ENCODE results near the gene EPG5. TPM values are rescaled to one million over a fixed set of nuclear protein-coding genes. Genes with fewer than 3 reads are reported as not detected.

EPG5 gene
- polyA plus RNA-seq, 1 of the 3 experiments (the other 2 are of a cell fraction) = 13.6 TPM

GRCh38 chr18:45830917-45831316 lies 136.2 kb downstream of the EPG5 start:
- Histone ChIP-seq H3K79me2 (ENCODE audit: insufficient read depth) (no peaks in the 10 kb centered on the region), H3F3A (replicated peaks; ENCODE audit: insufficient read depth) (no peaks in the 10 kb centered on the region), H3K9me2 (no peaks in the 10 kb centered on the region), H4K20me1 (ENCODE audit: insufficient read depth) (no peaks in the 10 kb centered on the region), H2AFZ (ENCODE audit: low read depth) (no peak overlapping the region), H3K4me2 (no peak overlapping the region), H3K9me3 (no peaks in the 10 kb centered on the region), H3K4me1 (ENCODE audit: control insufficient read depth in 1 of 2, insufficient read depth in 2 of 2, low read depth in 1 of 2, low read length in 1 of 2) (peaks cover 0 to 17% of the 10 kb centered on the region in 2 experiments; a peak in 2 of 4 replicates), H3K4me3 (ENCODE audit: low read depth in 2 of 2, low read length in 1 of 2) (no peak overlapping the region), H3K27me3 (ENCODE audit: insufficient read depth) (no peaks in the 10 kb centered on the region), H3K9ac (no peak overlapping the region), H3K27ac (ENCODE audit: low read depth in 2 of 2, low read length in 1 of 2) (no peak overlapping the region), H3K36me3 (replicated peaks in 1 of 2; ENCODE audit: control insufficient read depth in 1 of 2, insufficient read depth in 2 of 2, low read length in 1 of 2) (no peaks in the 10 kb centered on the region)
- POLR2A ChIA-PET = no interaction called here
- 66% methylated on average over 6 of the region's 7 CpGs for WGBS (ENCODE audit: low lambda C conversion rate)
- CTCF ChIA-PET = interaction anchor here (0.8 to 2.5 kb wide), 4 partner anchors 9 to 110 kb away, joined by 3 to 8 read pairs (median 4); no protein-coding TSS in a partner anchor
- DNase-seq = no peak
- TF ChIP-seq POLR2AphosphoS5 (IDR thresholded peaks at IDR 0.05; ENCODE audit: low read depth, low read length) (no peak), PBX3 (IDR thresholded peaks at IDR 0.05) (no peak), CTCF (IDR thresholded peaks at IDR 0.05) (no peak), EP300 (IDR thresholded peaks at IDR 0.05; ENCODE audit: borderline replicate concordance in 1 of 2, low read depth in 1 of 2, low read length in 1 of 2) (no peak), USF2 (IDR thresholded peaks at IDR 0.05; ENCODE audit: borderline replicate concordance, low read depth, low read length) (no peak), REST (IDR thresholded peaks at IDR 0.05; ENCODE audit: low read depth, low read length) (no peak), TCF12 (IDR thresholded peaks at IDR 0.05) (no peak), MXI1 (IDR thresholded peaks at IDR 0.05; ENCODE audit: low read depth, low read length) (no peak), TEAD4 (IDR thresholded peaks at IDR 0.05; ENCODE audit: borderline replicate concordance, insufficient read depth) (no peak)

All from SK-N-SH (cell line).